ENCODE results near the gene EFCAB12.
"Not testable (repeated sequence)": the region's sequence is repeated elsewhere in the genome, so short reads cannot be mapped to it uniquely, and the experiment has no call there.

EFCAB12 gene

DNA sequence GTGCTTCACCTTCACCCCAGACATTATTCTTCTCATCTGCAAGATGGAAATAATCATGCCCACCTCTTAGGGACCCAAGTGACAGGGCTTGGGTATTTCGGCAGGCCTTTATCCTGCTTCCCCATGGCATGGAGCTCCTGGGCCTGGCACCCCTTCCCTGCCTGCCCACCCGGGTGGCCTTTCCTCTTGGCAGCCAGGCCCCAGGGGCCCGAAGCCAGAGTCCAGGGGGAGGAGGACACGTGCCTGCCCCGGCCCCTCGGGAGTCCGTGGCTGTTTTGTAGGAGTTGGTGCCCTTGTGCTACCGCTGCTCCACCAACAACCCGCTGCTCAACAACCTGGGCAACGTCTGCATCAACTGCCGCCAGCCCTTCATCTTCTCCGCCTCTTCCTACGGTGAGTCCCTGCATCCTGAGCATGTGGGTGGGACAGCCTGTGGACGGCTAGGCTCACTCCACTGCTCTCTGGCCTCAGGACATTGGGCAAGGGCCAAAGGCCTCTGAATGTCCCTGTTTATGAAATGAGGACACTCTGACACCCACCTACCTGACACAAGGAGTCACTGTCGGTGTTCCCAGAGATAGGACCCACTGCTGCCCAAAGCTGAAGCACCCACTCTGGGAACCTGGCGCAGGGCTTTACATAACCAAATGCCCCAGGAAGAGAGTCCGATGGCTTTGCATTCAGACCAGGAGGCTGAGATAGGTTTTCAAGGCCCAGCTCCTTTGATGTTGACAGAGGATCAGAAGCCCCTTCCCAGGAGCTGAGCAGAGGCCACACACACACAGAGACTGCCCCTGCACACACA, 34.5 kb downstream of the EFCAB12 start:
- not testable (repeated sequence) for DNase-seq (ENCODE audit: low read depth in 2 of 2)

DNA sequence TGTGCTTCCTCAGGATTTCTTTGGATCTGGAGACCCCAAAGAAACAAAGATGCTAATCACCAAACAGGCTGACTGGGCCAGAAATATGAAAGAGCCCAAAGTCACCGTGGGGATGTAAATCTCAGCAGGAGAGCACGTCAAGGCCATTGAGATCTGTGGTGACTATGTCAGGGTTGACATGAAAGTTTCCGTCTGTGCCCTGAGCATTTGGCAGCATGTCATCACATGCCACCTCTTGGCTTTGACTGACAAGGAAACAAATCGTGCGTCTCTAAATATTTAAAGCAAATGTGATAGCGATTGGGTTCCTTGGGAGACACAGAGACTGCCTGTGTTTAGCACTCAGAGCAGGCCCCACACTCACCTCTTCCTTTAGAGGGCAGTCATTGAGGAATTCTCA, 35.2 kb downstream of the EFCAB12 start:
- DNase-seq (ENCODE audit: low read depth in 2 of 2), result no peak

DNA sequence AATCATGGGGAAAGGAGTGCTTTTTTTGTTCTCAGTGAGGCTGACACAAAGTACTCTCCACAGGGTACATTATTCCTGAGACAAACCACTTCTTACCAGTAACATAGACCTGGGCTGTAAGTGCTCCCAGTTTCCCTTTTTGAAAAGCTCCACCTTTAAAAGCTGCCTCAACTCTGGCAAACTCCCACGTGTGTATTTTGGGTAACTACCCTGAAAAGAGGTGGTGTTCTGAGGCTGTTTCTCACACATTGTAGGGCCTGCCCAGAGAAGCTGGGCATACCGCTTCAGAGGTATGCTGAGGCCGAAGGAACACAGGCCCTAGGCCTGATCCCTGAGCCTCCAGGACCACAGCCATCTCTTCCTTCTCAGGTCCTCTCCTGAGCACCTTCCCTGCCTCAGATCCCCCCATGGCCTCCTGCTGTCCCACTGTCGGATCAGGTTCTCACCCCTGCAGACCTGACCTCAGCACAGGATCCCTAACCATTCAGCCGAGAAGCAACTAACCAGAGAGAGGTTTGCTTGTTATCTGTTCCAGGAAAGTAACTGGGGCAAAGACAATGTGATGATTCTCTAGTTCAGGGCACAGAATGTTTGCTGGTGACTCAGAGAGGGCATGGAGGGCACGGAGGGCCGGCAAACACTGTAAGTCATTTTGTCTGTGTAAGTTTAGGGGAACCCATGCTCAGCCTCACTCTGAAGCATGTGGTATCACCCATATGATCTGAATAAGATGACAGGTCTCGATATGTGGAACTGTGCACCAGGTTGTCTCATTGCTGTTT, 36.1 kb downstream of the EFCAB12 start:
- not testable (repeated sequence) for DNase-seq (ENCODE audit: low read depth in 2 of 2)

DNA sequence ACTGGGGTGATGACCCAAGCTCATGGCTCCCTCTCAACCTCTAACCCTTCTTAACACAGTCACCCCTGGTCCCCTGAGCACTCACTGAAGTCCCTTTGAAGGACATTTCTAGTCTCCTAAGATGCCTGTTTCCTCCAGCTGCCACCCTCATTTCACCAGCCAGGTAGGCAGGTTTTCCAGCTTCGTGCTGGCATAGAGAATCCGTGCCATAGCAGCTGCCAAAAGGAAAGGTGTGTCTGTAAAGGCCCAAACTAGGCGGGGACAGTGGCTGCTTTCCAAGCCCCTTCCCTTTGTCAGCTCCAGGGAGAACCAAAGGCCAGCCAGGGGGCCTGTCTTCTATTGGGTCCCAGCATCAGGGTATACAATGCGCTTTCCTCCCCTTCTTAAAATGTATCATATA, 36.9 kb downstream of the EFCAB12 start:
- not testable (repeated sequence) for DNase-seq (ENCODE audit: low read depth in 2 of 2)

DNA sequence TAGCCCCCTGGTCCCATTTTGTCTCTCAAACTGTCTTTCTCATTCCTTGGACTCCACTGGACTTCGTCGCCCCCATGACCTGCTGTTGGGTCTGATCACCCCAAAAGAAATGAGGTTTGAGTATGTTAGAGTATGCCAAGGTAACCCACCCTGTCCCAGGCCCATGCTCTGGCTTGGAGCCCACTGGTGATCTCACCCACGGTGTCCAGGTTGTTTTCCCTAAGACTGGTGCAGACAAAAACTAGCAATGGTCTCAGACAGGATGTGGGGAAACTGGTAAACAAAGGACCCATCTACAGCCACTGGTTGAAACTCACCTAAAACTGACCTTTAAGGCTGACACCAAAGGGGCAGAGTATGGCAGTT, 38.9 kb downstream of the EFCAB12 start:
- DNase-seq (ENCODE audit: low read depth in 2 of 2), result no peak

DNA sequence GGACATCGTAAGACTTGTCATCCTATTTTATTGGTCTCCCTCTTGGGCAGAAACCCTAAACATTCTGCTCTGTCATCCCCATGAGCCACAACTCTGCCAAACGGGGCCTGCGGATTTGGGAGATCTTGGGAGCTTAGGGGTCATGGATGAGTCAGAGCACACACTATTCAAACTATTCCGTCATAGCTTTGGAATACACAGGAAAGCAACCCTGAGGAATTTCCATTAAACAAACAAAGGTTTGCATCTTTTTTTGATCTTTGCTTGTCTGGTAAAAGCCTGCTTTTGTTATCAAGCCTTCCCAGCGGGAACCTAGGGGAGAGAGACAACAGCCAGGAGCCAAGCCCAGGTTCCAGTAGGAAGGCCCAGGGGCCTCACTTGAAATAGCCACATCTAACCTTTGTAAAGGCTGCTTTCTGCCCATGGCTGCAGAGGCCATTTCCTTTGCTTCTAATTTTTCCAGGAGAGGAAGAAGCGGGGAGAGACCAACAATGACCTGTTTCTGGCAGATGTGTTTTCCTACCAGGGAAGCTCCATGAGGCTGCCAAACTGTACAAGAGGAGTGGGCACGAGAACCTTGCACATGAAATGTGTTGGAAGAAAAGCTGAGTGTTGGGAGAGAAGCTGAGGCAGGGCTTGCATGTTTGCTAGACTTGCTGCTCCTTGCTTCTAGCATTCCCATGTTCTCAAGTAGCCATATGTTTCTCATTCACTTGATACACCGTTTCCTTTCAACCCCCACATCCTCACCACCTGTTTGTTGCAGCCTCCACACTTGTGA, 39.5 kb downstream of the EFCAB12 start:
- DNase-seq (ENCODE audit: low read depth in 2 of 2), result not testable (repeated sequence)

DNA sequence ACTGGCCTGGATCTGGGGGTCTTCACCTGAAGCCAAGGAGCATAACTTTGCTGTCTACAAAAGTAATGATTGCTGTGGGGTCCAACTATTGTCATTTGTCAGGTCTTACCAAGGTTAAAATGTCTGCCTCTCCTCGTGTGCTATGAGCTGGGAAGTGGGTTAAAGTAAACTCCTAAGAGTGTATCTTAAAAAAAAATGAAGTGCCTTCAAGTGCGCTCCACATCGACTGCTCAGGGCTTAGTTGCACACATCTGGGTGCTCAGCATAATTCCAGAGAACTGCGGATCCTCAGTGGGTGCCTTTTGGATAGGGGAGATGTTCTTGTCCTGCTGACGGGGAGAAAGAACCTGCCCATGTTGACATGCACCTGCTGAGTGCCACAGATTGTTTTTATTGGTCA, 40.9 kb downstream of the EFCAB12 start:
- no peak for DNase-seq (ENCODE audit: low read depth in 2 of 2)

DNA sequence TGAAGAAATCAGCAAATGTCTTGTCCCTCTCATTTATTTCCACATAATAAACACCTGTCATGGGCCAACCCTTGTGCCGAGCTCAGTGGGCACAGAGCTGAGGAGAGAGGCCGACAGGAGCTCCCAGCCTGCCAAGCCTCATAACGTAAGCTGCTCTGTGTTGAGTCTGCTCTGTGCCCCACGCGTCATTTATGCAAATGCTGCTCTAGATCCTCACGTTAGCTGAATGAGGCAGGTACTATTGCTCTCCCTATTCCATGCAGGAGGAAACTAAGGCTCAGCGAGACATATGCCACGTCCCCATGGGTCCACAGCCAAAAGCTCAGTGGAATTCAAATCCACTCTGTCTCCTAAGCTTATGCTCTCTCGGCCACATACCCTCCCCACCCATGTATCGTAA, 41.5 kb downstream of the EFCAB12 start:
- no peak for DNase-seq (ENCODE audit: low read depth in 2 of 2)

DNA sequence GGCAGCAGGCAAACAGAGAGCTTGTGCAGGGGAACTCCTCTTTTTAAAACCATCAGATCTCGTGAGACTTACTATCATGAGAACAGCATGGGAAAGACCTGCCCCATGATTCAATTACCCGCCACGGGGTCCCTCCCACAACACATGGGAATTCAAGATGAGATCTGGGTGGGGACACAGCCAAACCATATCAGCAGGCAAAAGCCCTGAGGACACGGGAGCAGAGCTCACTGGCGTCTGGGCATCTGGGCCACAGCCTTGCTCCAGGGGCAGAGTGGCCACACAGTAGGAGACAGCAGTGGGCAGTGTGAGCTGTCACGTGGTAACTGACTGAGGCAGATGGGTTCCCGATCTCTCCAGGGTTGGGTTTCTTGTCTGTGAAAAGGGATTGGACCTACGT, 42.9 kb downstream of the EFCAB12 start:
- not testable (repeated sequence) for DNase-seq (ENCODE audit: low read depth in 2 of 2)

DNA sequence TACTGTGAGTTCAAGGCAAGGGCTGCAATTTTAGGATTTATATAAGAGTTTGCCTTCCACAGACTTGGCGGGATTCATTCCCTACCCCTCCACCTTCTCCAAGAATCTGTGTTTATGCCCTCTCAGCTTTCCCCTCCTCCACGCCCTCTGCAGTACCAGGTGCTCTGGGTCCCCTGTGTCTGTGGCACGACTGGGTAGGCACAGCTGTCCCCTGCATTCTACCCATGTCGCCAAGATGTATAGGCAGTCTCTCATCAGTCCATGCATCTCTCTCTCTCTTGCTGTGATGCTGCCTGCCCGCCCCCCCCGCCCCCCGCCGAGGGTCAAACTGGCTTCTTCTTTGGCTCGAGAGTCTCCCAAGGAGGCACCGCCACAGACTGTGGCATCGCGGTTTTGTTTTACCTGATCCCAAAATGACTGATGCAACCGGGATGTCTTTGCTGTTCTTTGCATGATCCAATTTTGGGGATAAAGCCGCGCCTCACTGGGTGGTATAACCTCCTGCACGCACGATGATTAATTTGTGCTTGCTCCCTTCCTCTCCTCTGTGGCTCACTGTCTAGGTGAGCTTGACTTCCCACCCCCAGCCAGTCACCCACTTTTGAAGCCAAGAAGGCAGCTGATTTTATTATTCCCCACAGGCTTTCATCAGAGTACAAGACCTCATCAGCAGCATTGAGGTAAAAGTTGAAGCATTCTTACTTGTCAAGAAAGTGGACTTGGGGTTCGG, 43.7 kb downstream of the EFCAB12 start:
- no peak for DNase-seq (ENCODE audit: low read depth in 2 of 2)

DNA sequence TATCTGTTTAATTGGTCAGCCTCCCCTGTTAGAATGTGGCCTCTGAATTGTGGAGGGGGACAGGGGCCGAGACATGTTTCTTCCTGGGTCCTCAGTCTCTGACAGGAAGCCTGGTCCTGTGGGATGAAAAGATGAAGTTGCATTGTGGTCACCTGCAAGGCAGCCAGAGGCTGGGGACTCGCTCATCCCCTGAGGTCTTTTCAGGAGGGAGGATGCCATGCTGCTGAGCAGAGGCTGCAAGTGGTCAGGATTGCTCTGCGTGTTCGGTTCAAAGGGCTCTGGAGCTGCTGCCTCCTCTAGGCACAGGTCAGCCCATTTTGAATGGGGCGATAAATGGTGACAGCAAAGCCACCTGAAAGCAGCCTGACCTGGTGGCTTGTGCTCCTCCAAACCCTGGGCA, 44.3 kb downstream of the EFCAB12 start:
- not testable (repeated sequence) for DNase-seq (ENCODE audit: low read depth in 2 of 2)

DNA sequence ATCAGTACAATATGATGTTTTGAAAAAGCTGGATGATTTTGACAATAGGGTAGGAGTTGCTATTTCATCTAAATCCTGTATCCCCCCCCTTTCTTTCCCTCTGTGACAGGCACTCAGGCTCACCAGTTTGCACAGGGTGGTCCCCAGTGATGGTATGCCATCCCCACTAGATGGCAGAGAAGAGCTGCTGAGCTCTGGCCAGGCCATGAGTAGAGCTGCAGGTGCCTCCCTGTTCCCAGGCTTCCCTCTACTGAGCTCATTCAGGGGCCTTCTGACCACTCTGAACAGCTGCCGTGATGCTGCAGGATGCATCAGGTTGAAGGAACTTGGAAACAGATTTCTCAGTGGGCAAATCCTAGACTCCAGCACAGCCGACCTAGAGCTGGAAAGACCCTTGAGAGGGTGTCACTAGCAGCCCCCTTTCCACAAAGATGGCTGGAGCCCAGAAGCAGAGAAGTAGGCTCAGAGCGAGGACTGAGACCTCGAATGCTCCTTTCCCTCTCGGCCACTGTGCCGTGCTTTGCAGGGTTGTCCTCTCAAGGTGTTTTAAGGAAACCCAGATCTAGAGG, 45.1 kb downstream of the EFCAB12 start:
- DNase-seq (ENCODE audit: low read depth in 2 of 2), result no peak

DNA sequence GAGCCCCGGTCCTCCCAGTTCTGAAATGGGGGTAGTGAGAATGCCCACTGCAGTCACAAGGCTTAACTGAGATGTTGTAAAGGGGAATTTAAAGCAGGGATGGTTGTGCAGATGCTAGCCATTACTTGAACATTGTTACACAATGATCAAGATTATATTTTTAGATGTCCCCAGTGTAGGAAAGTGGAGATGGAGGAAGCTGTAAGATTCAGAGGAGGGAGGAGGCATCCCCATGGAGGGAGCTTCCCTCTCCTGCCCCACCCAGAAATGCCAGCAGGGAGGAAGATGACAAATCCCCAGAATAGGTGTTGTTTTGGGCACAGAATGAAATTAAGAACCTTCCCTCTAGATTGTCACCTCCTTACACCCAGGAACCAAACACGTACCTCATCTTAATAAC, 46.1 kb downstream of the EFCAB12 start:
- DNase-seq (ENCODE audit: low read depth in 2 of 2), result no peak

DNA sequence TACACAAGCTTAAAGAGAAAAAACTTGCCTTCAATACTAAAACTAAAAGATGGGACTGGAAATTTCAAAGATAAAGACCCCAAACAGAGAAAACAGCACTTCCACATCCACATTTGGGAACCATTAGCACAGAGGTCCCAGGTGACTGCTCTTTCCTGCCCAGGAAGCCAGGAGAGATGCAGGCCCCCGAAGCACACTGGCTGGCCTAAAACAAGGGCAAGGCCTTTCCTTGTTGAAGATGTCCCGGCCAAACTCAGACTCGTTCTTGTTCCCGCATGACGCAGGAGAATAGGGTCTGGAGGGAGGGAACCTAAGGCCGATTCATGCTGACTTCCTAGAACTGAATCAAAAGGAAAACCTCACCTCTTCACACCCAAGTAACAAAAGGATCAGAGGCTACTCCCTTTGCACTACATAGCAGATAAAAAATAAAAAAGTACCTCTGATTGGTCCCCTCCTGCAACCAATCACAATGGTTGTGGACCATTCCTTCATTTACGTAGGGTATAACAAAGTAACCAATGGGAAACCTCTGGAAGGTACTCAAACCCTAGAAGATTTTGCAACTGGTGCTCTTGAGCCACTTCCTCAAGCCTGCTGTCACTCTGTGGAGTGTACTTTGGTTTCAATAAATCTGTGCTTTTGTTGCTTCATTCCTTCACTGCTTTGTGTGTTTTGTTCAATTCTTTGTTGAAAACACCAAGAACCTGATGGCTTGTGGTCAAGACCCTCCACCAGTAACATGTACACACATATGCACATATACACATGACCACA, 48.7 kb downstream of the EFCAB12 start:
- DNase-seq (ENCODE audit: low read depth in 2 of 2), result no peak

DNA sequence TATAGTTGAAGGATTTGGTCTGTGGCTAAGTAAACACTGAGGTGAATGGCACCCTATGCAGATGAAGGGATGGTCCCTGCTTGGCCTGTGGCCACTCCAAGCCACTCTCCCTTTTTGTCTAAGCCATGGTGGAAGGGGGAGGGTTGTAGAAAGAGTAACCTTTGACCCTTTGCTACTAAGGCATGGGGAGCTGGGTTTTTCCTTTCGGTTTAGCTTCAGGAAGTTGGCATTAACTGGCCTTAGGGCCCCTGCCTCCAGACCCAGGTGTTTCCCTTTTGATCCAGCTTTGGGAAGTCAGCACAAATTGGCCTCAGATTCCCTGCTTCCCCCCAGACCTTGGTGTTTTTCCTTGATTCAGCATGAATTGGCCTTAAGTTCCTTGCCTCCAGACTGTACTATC, 49.5 kb downstream of the EFCAB12 start:
- DNase-seq (ENCODE audit: low read depth in 2 of 2), result no peak

DNA sequence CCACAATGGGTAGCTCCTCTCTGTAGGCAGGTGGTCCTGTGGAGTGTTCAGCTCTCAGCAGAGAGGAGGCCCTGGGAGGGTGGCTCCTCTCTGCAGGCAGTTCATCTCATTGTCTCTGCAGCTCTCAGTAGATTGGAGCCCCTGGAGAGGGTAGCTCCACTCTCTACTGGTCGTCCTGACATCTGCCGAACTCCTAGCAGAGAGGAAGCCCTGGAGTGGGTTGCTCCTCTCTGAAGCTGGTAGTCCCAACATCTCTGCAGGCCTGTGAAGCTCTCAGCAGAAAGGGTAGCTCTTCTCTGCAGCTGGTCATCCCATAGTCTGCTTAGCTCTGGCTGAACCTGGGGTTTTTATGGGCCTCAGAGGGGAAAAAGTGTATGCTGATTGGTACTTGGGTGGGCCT, 50.8 kb downstream of the EFCAB12 start:
- no peak for DNase-seq (ENCODE audit: low read depth in 2 of 2)

DNA sequence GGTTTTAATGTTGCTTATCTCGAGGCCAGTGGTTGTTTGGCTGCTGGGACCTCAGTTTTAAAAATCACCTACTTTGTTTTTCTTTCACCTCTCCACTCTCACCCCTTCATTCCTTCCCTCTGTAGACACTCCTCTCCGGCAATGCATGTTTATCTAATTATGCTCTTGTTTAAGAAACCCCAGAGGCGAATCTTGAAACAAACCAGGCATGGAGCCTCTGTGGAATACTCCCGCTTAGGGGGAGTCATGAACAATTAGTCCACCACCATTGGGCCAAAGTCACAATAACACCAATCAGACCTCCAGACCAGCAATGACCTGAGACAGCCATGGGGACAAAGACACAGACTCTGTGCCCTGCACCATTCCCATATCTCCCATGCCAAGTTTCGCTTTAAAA, 53.3 kb downstream of the EFCAB12 start:
- DNase-seq (ENCODE audit: low read depth in 2 of 2), result no peak

DNA sequence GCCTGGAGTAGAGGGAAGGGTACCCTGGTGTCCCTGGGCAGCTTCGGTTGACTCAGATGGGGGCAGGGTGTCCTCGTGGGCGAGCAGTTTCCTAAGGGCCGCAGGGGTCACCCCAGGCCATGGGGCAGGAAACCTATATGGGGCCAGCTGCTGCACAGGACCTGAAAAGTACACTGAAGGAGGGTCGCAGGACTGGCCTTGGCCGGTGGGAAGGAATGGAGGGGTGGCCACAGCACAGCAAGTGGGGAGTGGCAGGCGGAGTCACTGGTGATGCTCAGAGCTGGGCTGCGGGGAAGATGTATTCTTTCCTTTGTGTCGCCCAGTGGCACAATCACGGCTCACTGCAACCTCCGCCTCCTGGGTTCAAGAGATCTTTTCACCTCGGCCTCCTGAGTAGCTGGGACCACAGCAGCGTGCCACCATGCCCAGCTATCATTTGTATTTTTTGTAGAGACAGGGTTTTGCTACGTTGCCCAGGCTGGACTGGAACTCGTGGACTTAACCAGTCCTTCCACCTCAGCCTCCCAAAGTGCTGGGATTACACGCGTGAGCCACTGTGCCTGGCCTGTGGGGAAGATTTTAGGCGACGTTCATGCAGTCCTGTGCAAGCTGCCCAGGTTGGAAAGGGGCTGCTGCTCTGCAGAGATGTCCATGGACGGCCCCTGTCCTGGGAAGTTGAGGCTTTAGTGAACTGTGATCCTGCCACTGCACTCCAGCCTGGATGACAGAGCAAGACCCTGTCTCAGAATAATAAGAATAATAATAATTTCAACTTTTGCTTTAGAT, 57.2 kb downstream of the EFCAB12 start:
- no peak for DNase-seq (ENCODE audit: low read depth in 2 of 2)

DNA sequence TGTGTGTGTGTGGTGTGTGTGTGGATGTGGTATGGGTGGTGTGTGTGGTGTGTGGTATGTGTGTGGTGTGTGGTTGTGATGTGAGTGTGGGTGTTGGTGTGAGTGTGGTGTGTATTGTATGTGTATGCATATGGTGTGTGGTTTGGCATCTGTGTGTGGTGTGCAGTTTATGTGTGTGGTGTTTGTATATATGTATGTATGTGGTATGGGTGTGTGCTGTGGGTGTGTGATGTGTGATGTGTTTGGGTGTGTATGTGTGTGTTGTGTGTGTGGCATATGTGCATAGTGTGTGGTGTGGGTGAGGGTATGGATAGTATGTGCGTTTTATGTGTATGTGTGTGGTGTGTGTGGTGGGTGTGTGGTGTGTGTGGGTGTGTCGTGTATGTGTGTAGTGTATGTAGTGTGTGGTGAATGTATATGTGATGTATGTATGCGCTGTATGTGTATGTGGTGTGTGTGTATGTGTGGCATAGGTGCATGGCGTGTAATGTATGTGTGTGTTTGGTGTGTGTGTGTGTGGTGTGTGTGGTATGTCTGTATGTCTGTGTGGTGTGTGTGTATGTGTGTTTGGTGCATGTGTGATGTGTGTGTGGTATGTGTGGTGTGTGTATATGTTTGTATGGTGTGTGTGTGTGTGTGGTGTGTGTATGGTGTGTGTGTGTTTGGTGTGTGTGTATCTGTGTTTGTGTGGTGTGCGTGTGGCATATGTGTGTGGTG, 58.0 kb downstream of the EFCAB12 start:
- DNase-seq (ENCODE audit: low read depth in 2 of 2), result no peak

Data from stimulated activated CD8-positive, alpha-beta memory T cell treated with anti-CD3 and anti-CD28 coated beads, Interleukin-2, amount 100 ng/mL, for 1 hour (primary cell).